Measurements from ENCODE around the gene KRT7.

DNA sequence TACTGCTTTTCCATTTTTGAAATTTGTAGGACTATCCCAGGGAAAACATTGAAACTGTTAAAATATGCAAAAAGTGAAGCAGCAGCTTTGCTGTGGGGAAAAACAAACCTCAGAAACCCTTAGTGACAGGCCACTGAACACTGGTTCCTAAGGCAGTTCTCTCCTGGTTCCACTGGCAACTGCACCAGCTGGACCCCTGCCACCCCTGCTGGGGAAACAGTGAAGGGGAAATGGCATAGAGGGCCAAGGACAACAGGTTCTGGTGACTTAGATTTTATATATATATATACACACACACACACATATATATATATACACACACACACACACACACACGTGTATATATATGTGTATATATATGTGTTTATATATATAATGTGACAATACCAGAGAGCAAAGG lies 16.2 kb upstream of the KRT7 start:
- TF ChIP-seq EZH2 (IDR thresholded peaks at IDR 0.05; ENCODE audit: low read depth) = no peak
- TF ChIP-seq CTCF (conservative IDR thresholded peaks at IDR 0.05) = no peak
